Brain microvascular endothelial cell (primary cell): ENCODE results near the gene SFTA2.
"Not testable (repeated sequence)": the region's sequence is repeated elsewhere in the genome, so short reads cannot be mapped to it uniquely, and the experiment has no call there.

ENCODE experiments used
- DNase-seq: peaks from one replicate; pipeline ENCODE4 v3.0.0-alpha.2; 2020
- H3K27ac ChIP-seq: fragments of 250-450 bp; sonication (Bioruptor Pico); 2 replicates; pipeline ENCODE4 v1.5.1; 2020; ENCODE audit warnings: mild to moderate bottlenecking, moderate library complexity
- H3K27me3 ChIP-seq: fragments of 250-450 bp; sonication (Bioruptor Pico); replicated peaks from 2 replicates; pipeline ENCODE4 v1.5.1; 2020; ENCODE audit warnings: mild to moderate bottlenecking
- H3K36me3 ChIP-seq: fragments of 250-450 bp; sonication (Bioruptor Pico); replicated peaks from 2 replicates; pipeline ENCODE4 v1.5.1; 2020; ENCODE audit warnings: mild to moderate bottlenecking
- H3K4me3 ChIP-seq: 2 replicates; pipeline ENCODE4 v1.5.1; 2011; ENCODE audit warnings: low read depth, mild to moderate bottlenecking, control low read depth, low read length, moderate library complexity
- CTCF ChIP-seq: IDR thresholded peaks from 2 replicates; pipeline ENCODE4 v1.5.1; 2011; ENCODE audit warnings: low read depth, mild to moderate bottlenecking, moderate library complexity, low read length, control low read depth, inconsistent platforms; ENCODE audit errors: missing control alignments
- in situ Hi-C: cut with HindIII; loops from 2 replicates; pipeline ENCODE4 v1.10.0; 2017; ENCODE audit warnings: low sequenced_read_pairs, low pct_ligation_motif_present

SFTA2 gene

GRCh38 chr6:30930506-30930905, 1.5 kb downstream of the SFTA2 start:
- no peak for TF ChIP-seq CTCF
- H3K27ac ChIP-seq = no peak overlapping the region
- H3K36me3 ChIP-seq = peaks cover 7% of the 10 kb centered on the region
- no peak for DNase-seq
- H3K27me3 ChIP-seq = no peaks in the 10 kb centered on the region
- H3K4me3 ChIP-seq = no peak overlapping the region
- in situ Hi-C loops = no loop called here

GRCh38 chr6:30928677-30929076, 3.3 kb downstream of the SFTA2 start:
- Histone ChIP-seq H3K36me3 (peaks cover 7% of the 10 kb centered on the region), H3K27me3 (no peaks in the 10 kb centered on the region), H3K4me3 (no peak overlapping the region), H3K27ac (no peak overlapping the region)
- in situ Hi-C loops = no loop called here
- TF ChIP-seq CTCF = no peak
- no peak for DNase-seq

GRCh38 chr6:30927080-30927479, 4.9 kb downstream of the SFTA2 start:
- H3K27me3 ChIP-seq, in situ Hi-C loops, DNase-seq, H3K27ac ChIP-seq, H3K4me3 ChIP-seq: not testable (repeated sequence)
- peaks cover 19% of the 10 kb centered on the region for H3K36me3 ChIP-seq

GRCh38 chr6:30926644-30927043, 5.3 kb downstream of the SFTA2 start:
- TF ChIP-seq CTCF = no peak
- DNase-seq = no peak
- in situ Hi-C loops = no loop called here
- no peak overlapping the region for H3K27ac ChIP-seq
- no peak overlapping the region for H3K4me3 ChIP-seq
- no peaks in the 10 kb centered on the region for H3K27me3 ChIP-seq
- peaks cover 24% of the 10 kb centered on the region for H3K36me3 ChIP-seq

- H3K27ac ChIP-seq, DNase-seq, H3K27me3 ChIP-seq, in situ Hi-C loops, H3K4me3 ChIP-seq: not testable (repeated sequence)
- peaks cover 36% of the 10 kb centered on the region for H3K36me3 ChIP-seq
Measured at GRCh38 chr6:30924040-30924627, 7.8 kb downstream of the SFTA2 start.

GRCh38 chr6:30922447-30922852, 9.5 kb downstream of the SFTA2 start:
- in situ Hi-C loops = no loop called here
- DNase-seq = no peak
- H3K36me3 ChIP-seq = peaks cover 38% of the 10 kb centered on the region
- TF ChIP-seq CTCF = no peak
- H3K27me3 ChIP-seq = no peaks in the 10 kb centered on the region
- H3K27ac ChIP-seq = no peak overlapping the region
- no peak overlapping the region for H3K4me3 ChIP-seq

GRCh38 chr6:30918670-30919069, 13.3 kb downstream of the SFTA2 start:
- Histone ChIP-seq H3K27ac (no peak overlapping the region), H3K27me3 (no peaks in the 10 kb centered on the region), H3K4me3 (no peak overlapping the region), H3K36me3 (peaks cover 30% of the 10 kb centered on the region)
- no peak for DNase-seq
- TF ChIP-seq CTCF = no peak
- in situ Hi-C loops = no loop called here
